ENCODE data around the gene ILKAP.

ILKAP gene

GRCh38 chr2:238167761-238168160 lies 35.7 kb downstream of the ILKAP start:
- peak; percentile 34 for DNase-seq (ENCODE audit: low spot score)
- in situ Hi-C loops (cut with MboI; ENCODE audit: low sequenced_read_pairs, unreplicated experiment): no loop called here
- TF ChIP-seq CTCF (IDR thresholded peaks at IDR 0.05; ENCODE audit: borderline replicate concordance, control extremely low read depth, extremely low read depth, insufficient read depth, missing control alignments): no peak

DNA sequence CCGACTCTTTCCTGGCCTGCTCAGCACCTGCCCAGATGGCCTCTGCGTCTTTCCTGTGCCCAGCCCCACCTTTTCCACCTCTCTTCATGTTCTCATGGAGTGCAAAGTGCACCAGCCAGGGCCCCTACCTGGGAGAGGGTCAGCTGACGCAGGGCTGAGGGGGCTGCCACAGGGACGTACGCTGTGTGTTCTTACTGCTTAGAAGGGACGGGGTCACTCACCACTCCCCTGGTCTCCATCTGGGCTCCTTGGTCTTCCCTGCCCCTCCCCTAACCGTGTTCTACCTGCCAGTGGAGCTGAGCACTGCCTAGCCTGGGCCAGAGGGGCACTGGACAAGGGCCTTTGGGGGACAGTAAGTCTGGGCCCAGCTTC lies 36.2 kb downstream of the ILKAP start:
- in situ Hi-C loops (cut with MboI; ENCODE audit: low sequenced_read_pairs, unreplicated experiment): no loop called here
- no peak for DNase-seq (ENCODE audit: low spot score)
- no peak for TF ChIP-seq CTCF (IDR thresholded peaks at IDR 0.05; ENCODE audit: borderline replicate concordance, control extremely low read depth, extremely low read depth, insufficient read depth, missing control alignments)

DNA sequence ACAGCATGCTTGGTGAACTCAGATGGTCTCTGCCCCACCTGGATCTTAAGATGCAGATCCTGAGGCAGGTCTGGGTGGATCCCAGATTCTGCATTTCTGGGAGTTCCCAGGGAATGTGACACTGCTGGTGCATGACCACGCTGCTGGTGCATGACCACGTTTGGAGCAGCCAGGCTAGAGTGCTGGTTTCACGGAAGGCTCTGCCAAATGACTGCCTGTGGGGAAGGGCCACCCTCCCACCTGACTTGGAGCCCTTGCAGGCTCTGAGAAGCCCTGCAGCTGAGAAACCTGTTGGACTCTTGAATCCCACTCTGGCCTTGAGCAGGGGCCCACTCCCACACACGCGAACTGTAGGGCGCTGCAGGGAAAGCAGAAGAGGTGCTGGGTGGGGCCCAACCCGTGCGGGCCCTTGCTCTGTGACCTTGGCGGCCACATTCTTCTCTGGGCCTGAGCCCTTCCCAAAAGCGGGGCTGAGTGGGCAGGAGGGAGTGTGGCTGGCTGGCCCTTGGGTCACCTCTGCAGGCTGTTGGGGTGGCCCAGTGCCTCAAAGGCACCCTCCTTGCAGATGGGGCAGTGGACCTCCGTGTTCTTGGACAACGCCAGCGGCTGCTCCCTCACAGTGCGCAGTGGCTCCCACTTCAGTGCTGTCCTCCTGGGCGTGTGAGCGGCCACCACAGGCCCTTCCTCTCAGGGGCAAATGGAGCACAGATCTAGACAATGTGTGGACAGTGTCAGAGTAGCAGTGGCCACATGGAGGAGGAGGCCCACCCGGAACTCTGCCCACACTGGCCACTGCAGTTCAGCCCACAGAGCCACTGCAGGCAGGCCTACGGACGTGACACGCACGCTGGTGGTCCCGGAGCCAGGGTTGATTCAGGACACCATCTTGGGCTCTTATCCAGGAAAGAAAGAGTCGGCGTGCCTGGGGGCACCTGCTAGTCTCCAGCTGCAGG lies 36.8 kb downstream of the ILKAP start:
- DNase-seq (ENCODE audit: low spot score): no peak
- in situ Hi-C loops (cut with MboI; ENCODE audit: low sequenced_read_pairs, unreplicated experiment): no loop called here
- TF ChIP-seq CTCF (IDR thresholded peaks at IDR 0.05; ENCODE audit: borderline replicate concordance, control extremely low read depth, extremely low read depth, insufficient read depth, missing control alignments): no peak

GRCh38 chr2:238165288-238165921 lies 38.1 kb downstream of the ILKAP start:
- no peak for TF ChIP-seq CTCF (IDR thresholded peaks at IDR 0.05; ENCODE audit: borderline replicate concordance, control extremely low read depth, extremely low read depth, insufficient read depth, missing control alignments)
- DNase-seq (ENCODE audit: low spot score): no peak
- in situ Hi-C loops (cut with MboI; ENCODE audit: low sequenced_read_pairs, unreplicated experiment): no loop called here

- in situ Hi-C loops (cut with MboI; ENCODE audit: low sequenced_read_pairs, unreplicated experiment): no loop called here
Measured at GRCh38 chr2:238164906-238165287, 38.6 kb downstream of the ILKAP start.

More at GRCh38 chr2:238164906-238165287, 38.6 kb downstream of the ILKAP start:
- DNase-seq (ENCODE audit: low spot score): no peak
- no peak for TF ChIP-seq CTCF (IDR thresholded peaks at IDR 0.05; ENCODE audit: borderline replicate concordance, control extremely low read depth, extremely low read depth, insufficient read depth, missing control alignments)

Data from GM13976 (cell line).